GM23248 (cell line): ENCODE measurements around the gene CCDC150.

ENCODE experiments used
- EZH2 ChIP-seq: fragments of 200-600 bp; sonication (generic); IDR thresholded peaks from 2 replicates; pipeline ENCODE4 v1.6.1; 2018; ENCODE audit warnings: antibody characterized with exemption, mild to moderate bottlenecking; ENCODE audit not compliant: insufficient read depth, poor library complexity, severe bottlenecking
- EZH2phosphoT487 ChIP-seq: fragments of 200-600 bp; sonication (generic); IDR thresholded peaks from 2 replicates; pipeline ENCODE4 v1.6.1; 2018; ENCODE audit warnings: antibody characterized with exemption, moderate library complexity, mild to moderate bottlenecking, low read depth; ENCODE audit not compliant: insufficient read depth

- TF ChIP-seq EZH2phosphoT487 (no peak), EZH2 (no peak)
Observed at GRCh38 chr2:196649202-196649601, 9.7 kb downstream of the CCDC150 start.
